H1 (cell line): ENCODE measurements around the gene OBSL1. TPM values are rescaled to one million over a fixed set of nuclear protein-coding genes. Genes with fewer than 3 reads are reported as not detected.
A peak's percentile ranks its signal among the peaks of the same experiment; 100 is the strongest.

ENCODE experiments used
- CTCF ChIA-PET: fragments of 300-600 bp; sonication (Branson Sonifier 250); formaldehyde crosslinking; loops from one replicate; lab custom pipeline; 2021; ENCODE audit not compliant: partially characterized antibody; lab: Charles Lee
- POLR2A ChIA-PET: fragments of 300-600 bp; sonication (Branson Sonifier 250); formaldehyde crosslinking; loops from one replicate; lab custom pipeline; 2021; ENCODE audit warnings: inconsistent platforms; ENCODE audit not compliant: partially characterized antibody; lab: Charles Lee
- DNase-seq, 2 experiments: peaks; one replicate each; pipeline versions ENCODE4 v3.0.0 to v3.0.0-alpha.2; 2010 to 2022; ENCODE audit warnings: low spot score in 2 of 2, low read depth in 1 of 2, mixed read lengths in 1 of 2
- FAIRE-seq: peaks from 2 replicates; lab custom pipeline; 2011; peaks lifted over from hg19 to GRCh38; lab: Jason Lieb, UNC
- H2AFZ ChIP-seq: 2 replicates; pipeline ENCODE4 v1.8.1; 2012; ENCODE audit warnings: low read length, inconsistent platforms
- H2AK5ac ChIP-seq: 2 replicates; pipeline ENCODE4 v1.6.1; 2013; ENCODE audit warnings: low read depth, low read length
- H2BK120ac ChIP-seq: replicated peaks from 2 replicates; pipeline ENCODE3; 2013; ENCODE audit warnings: low read depth, low read length, inconsistent platforms
- H2BK12ac ChIP-seq: 2 replicates; pipeline ENCODE4 v1.6.1; 2013; ENCODE audit warnings: low read depth, low read length
- H2BK15ac ChIP-seq: 2 replicates; pipeline ENCODE4 v1.6.1; 2013; ENCODE audit warnings: low read length
- H2BK20ac ChIP-seq: 2 replicates; pipeline ENCODE4 v1.6.1; 2013; ENCODE audit warnings: low read length
- H2BK5ac ChIP-seq: 2 replicates; pipeline ENCODE4 v1.6.1; 2013; ENCODE audit warnings: low read depth, low read length
- H3K14ac ChIP-seq: 2 replicates; pipeline ENCODE4 v1.6.1; 2013; ENCODE audit warnings: inconsistent platforms; ENCODE audit not compliant: insufficient read length
- H3K18ac ChIP-seq: 2 replicates; pipeline ENCODE4 v1.6.1; 2013; ENCODE audit warnings: low read length; ENCODE audit errors: extremely low read depth
- H3K23ac ChIP-seq: 2 replicates; pipeline ENCODE4 v1.6.1; 2013; ENCODE audit warnings: inconsistent platforms; ENCODE audit not compliant: insufficient read length
- H3K23me2 ChIP-seq: 2 replicates; pipeline ENCODE4 v1.6.1; 2013; ENCODE audit warnings: low read depth, low read length
- H3K27ac ChIP-seq: 2 replicates; pipeline ENCODE4 v1.6.1; 2011; ENCODE audit warnings: low read depth, low read length, inconsistent platforms
- H3K27me3 ChIP-seq, 4 experiments: replicated peaks in 1 of 4; 1 replicate in 1 of 4; 2 replicates in 3 of 4; pipeline versions ENCODE4 v1.6.1 to v1.8.1; 2011 to 2013; ENCODE audit warnings: low read length in 3 of 4, mild to moderate bottlenecking in 3 of 4, inconsistent platforms in 2 of 4, mixed read lengths in 2 of 4, moderate library complexity in 1 of 4; ENCODE audit not compliant: control insufficient read depth in 3 of 4, insufficient read depth in 3 of 4; ENCODE audit errors: extremely low read depth in 1 of 4
- H3K36me3 ChIP-seq, 4 experiments: 2 replicates each; pipeline versions ENCODE4 v1.6.1 to v1.8.1; 2011 to 2013; ENCODE audit warnings: mild to moderate bottlenecking in 4 of 4, low read length in 3 of 4, moderate library complexity in 2 of 4, control low read depth in 1 of 4, inconsistent platforms in 1 of 4; ENCODE audit not compliant: insufficient read depth in 4 of 4, control insufficient read depth in 2 of 4
- H3K4ac ChIP-seq: replicated peaks from 2 replicates; pipeline ENCODE3; 2013; ENCODE audit warnings: low read length, low read depth, mixed read lengths, inconsistent platforms; ENCODE audit not compliant: insufficient read length
- H3K4me1 ChIP-seq, 4 experiments: replicated peaks in 1 of 4; 1 replicate in 1 of 4; 2 replicates in 3 of 4; pipeline versions ENCODE4 v1.6.1 to v1.8.1; 2011 to 2013; ENCODE audit warnings: low read length in 3 of 4, inconsistent platforms in 2 of 4, mixed read lengths in 1 of 4; ENCODE audit not compliant: insufficient read depth in 4 of 4, control insufficient read depth in 3 of 4
- H3K4me2 ChIP-seq, 2 experiments: 2 replicates each; pipeline versions ENCODE4 v1.6.1 to v1.8.1; 2011 to 2013; ENCODE audit warnings: low read depth in 2 of 2, low read length in 2 of 2, control low read depth in 1 of 2, inconsistent platforms in 1 of 2, mild to moderate bottlenecking in 1 of 2; ENCODE audit not compliant: insufficient read depth in 1 of 2
- H3K4me3 ChIP-seq, 4 experiments: fragments of 200-600, 300-600 bp in 1 of 4; sonication (generic), shearing (Covaris generic), sonication (Bioruptor Twin) in 1 of 4; 2 replicates each; pipeline versions ENCODE4 v1.5.1 to v1.8.1; 2011 to 2016; ENCODE audit warnings: low read length in 4 of 4, low read depth in 3 of 4, control low read depth in 2 of 4, inconsistent platforms in 2 of 4, mild to moderate bottlenecking in 2 of 4, mixed read lengths in 1 of 4, moderate library complexity in 1 of 4; ENCODE audit not compliant: insufficient read depth in 2 of 4; ENCODE audit errors: extremely low read depth in 1 of 4
- H3K56ac ChIP-seq: replicated peaks from 2 replicates; pipeline ENCODE3; 2013; ENCODE audit warnings: low read depth, mild to moderate bottlenecking, mixed read lengths, low read length, inconsistent platforms; ENCODE audit not compliant: insufficient read length
- H3K79me1 ChIP-seq: 2 replicates; pipeline ENCODE4 v1.6.1; 2013; ENCODE audit warnings: low read depth, low read length, control low read depth
- H3K79me2 ChIP-seq, 2 experiments: 2 replicates each; pipeline versions ENCODE4 v1.6.1 to v1.8.1; 2012 to 2013; ENCODE audit warnings: low read length in 2 of 2, mild to moderate bottlenecking in 2 of 2, inconsistent platforms in 1 of 2; ENCODE audit not compliant: insufficient read depth in 2 of 2, control insufficient read depth in 1 of 2
- H3K9ac ChIP-seq, 4 experiments: replicated peaks in 1 of 4; 1 replicate in 1 of 4; 2 replicates in 3 of 4; pipeline versions ENCODE4 v1.6.1 to v1.8.1; 2011 to 2013; ENCODE audit warnings: low read depth in 3 of 4, low read length in 3 of 4, control low read depth in 2 of 4, mild to moderate bottlenecking in 2 of 4, moderate library complexity in 2 of 4, inconsistent platforms in 1 of 4; ENCODE audit errors: extremely low read depth in 1 of 4
- H3K9me3 ChIP-seq, 2 experiments: 2 replicates each; pipeline versions ENCODE4 v1.6.1 to v1.8.1; 2012 to 2013; ENCODE audit warnings: mild to moderate bottlenecking in 2 of 2, moderate library complexity in 2 of 2, control low read depth in 1 of 2, inconsistent platforms in 1 of 2, low read depth in 1 of 2, low read length in 1 of 2, mixed read lengths in 1 of 2; ENCODE audit not compliant: insufficient read depth in 2 of 2
- H4K20me1 ChIP-seq, 2 experiments: replicated peaks in 1 of 2; 2 replicates each; pipeline versions ENCODE3 to v1.8.1; 2011 to 2013; ENCODE audit warnings: inconsistent platforms in 2 of 2, low read length in 2 of 2, mild to moderate bottlenecking in 1 of 2; ENCODE audit not compliant: insufficient read depth in 2 of 2, control insufficient read depth in 1 of 2
- H4K5ac ChIP-seq: 2 replicates; pipeline ENCODE4 v1.6.1; 2013; ENCODE audit warnings: low read length, low read depth, mixed read lengths, inconsistent platforms; ENCODE audit not compliant: insufficient read length
- H4K8ac ChIP-seq: 2 replicates; pipeline ENCODE4 v1.8.0; 2013; ENCODE audit warnings: mild to moderate bottlenecking, moderate library complexity, low read length, inconsistent platforms; ENCODE audit not compliant: insufficient read depth; ENCODE audit errors: extremely low read depth
- H4K91ac ChIP-seq: replicated peaks from 2 replicates; pipeline ENCODE3; 2013; ENCODE audit warnings: low read length, mixed read lengths, inconsistent platforms; ENCODE audit not compliant: insufficient read length
- RAD21 ChIP-seq, 2 experiments: IDR thresholded peaks in 1 of 2; conservative IDR thresholded peaks in 1 of 2; 2 replicates each; pipeline ENCODE4 v1.6.1; 2011; ENCODE audit warnings: low read depth in 2 of 2, low read length in 2 of 2, improper control_type of control experiment in 1 of 2, inconsistent platforms in 1 of 2, mild to moderate bottlenecking in 1 of 2, moderate library complexity in 1 of 2
- SP1 ChIP-seq: IDR thresholded peaks from 2 replicates; pipeline ENCODE4 v1.6.1; 2011; ENCODE audit warnings: low read depth, low read length
- WGBS, 2 experiments: shearing (Covaris generic) in 1 of 2; methylation state at CpG; one replicate each; pipeline versions ENCODE4 v1.1.6 to v1.1.7; 2013 to 2015; ENCODE audit warnings: low lambda C conversion rate in 2 of 2, mixed read lengths in 2 of 2, inconsistent platforms in 1 of 2, low coverage in 1 of 2, missing lambda C conversion rate in 1 of 2; ENCODE audit not compliant: insufficient replicate concordance in 2 of 2, insufficient coverage in 1 of 2, insufficient read length in 1 of 2; ENCODE audit errors: extremely low coverage in 1 of 2, missing lambda C conversion rate in 1 of 2; 5-methylcytosine and 5-hydroxymethylcytosine counted together
- polyA plus RNA-seq, 7 experiments: library from polyadenylated mRNA; depleted of rRNA in 3 of 7; stranded (reverse) in 5 of 7; unstranded in 2 of 7; fragments of >200 nt in 5 of 7; fragments of 200-250 nt in 2 of 7; gene quantifications; 1 replicate in 5 of 7; 2 replicates in 1 of 7; 4 replicates in 1 of 7; pipeline versions ENCODE4 v1.2.1 to v1.2.3, GENCODE V29; 2011 to 2013; ENCODE audit warnings: missing spikeins in 2 of 7, mixed read lengths in 2 of 7
- total RNA-seq: library from RNA; stranded (reverse); fragmentation: NEBNext Ultra II Directional; extraction: Animal tissue kit (Norgen Biotek cat#: 25700); gene quantifications from 2 replicates; pipeline ENCODE4 v1.2.1, GENCODE V29; 2021

Gene OBSL1
- total and polyA plus RNA-seq, 2 of the 8 experiments (the other 6 are each of a cell fraction or from before 2014, with no cell fraction given), result 116 to 127 TPM

DNA sequence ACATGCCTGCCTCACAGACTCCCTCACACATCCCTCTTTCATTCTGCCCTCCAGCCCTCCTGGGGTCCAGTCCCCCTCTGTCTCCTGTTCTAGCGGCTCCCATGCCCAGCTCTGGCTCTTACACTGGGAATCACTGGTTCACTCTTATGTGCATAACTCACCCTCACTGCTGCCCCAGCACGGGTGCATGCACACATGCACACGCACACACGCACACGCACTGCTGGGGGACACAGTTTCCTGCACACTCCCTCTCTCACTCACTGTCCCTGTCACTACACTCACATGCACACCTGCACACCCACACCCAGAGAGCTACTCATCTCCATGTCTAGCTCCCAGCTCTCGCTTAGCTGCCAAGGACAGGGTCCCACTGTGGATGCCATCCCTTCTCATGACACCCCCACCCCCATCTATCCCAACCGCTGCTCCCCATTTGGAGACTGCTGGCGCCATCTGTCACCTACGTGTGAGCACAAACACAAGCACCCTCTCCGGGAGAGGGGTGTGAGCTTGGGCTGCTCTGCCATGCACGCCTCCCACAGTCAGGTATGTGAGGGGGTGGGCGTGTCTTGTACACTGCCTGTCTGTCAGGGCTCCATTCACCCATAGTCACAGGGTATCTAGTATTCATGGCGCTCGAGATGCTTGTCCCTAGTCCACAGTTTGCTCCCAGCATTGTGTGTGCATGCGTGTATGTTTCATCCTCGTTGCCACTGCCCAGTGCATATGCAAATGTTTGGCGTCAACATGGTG, 55.3 kb downstream of the OBSL1 start:
- ChIA-PET CTCF (interaction anchor here (1.5 to 113.1 kb wide), 5 partner anchors 9 to 118 kb away, joined by 4 to 7248 read pairs (median 407); partner anchors contain the start of genes DES, GMPPA and SPEG), POLR2A (interaction anchor here (5.5 to 11.0 kb wide), 2 partner anchors 19 to 25 kb away, joined by 36 to 216 read pairs; partner anchors contain the start of gene GMPPA)
- no peak overlapping the region for H3K4ac ChIP-seq
- H3K18ac ChIP-seq, result no peak overlapping the region
- H4K8ac ChIP-seq, result no peak overlapping the region
- H3K79me2 ChIP-seq, result no peaks in the 10 kb centered on the region
- DNase-seq, result no peak
- no peak overlapping the region for H3K4me3 ChIP-seq
- no peak for FAIRE-seq
- no peaks in the 10 kb centered on the region for H3K9me3 ChIP-seq
- H3K23ac ChIP-seq, result no peak overlapping the region
- H3K79me1 ChIP-seq, result no peaks in the 10 kb centered on the region
- no peak overlapping the region for H2BK5ac ChIP-seq
- no peak overlapping the region for H3K56ac ChIP-seq
- no peak overlapping the region for H3K9ac ChIP-seq
- H3K4me2 ChIP-seq, result no peak overlapping the region
- peak overlapping the region; percentile 84; the same call in 1 of the 2 replicates for H2BK12ac ChIP-seq
- peak overlapping the region; percentile 95; the same call in 1 of the 2 replicates for H2BK15ac ChIP-seq
- no peak overlapping the region for H4K91ac ChIP-seq
- peaks cover 3% of the 10 kb centered on the region; the same call in 1 of the 2 replicates for H3K23me2 ChIP-seq
- whole genome bisulfite sequencing, 2 experiments, result 82% methylated on average over 17 of the region's 17 CpGs; no CpG with 5 or more reads in 1 of the 2 experiments
- peaks cover 4 to 37% (median 32%) of the 10 kb centered on the region in 4 experiments for H3K4me1 ChIP-seq
- TF ChIP-seq RAD21 (IDR thresholded peaks at IDR 0.05 in 1 of 2, conservative IDR thresholded peaks at IDR 0.05 in 1 of 2; ENCODE audit: low read depth in 2 of 2, low read length in 2 of 2) (peak; percentile 6 to 12; a peak in 1 of 4 replicates), SP1 (no peak)
- 0 out of 2 replicates have a peak overlapping the region, but pooled peaks have one; percentile 33 for H2AK5ac ChIP-seq
- H3K27ac ChIP-seq, result no peak overlapping the region
- peaks cover 2 to 5% of the 10 kb centered on the region in 2 experiments for H4K20me1 ChIP-seq
- no peak overlapping the region for H4K5ac ChIP-seq
- no peak overlapping the region for H2AFZ ChIP-seq
- H2BK120ac ChIP-seq, result no peak overlapping the region
- H3K27me3 ChIP-seq, result peaks cover 2 to 53% (median 44%) of the 10 kb centered on the region in 4 experiments
- H3K36me3 ChIP-seq, result no peaks in the 10 kb centered on the region
- H2BK20ac ChIP-seq, result no peak overlapping the region; the same call in 1 of the 2 replicates
- no peak overlapping the region for H3K14ac ChIP-seq
